Neural cell (in vitro differentiated cells): ENCODE data around the gene SPAG7.

Source experiments
- EZH2 ChIP-seq: fragments of 200-600, 300-800 bp; shearing (Covaris generic), sonication (generic); IDR thresholded peaks from 2 replicates; pipeline ENCODE4 v1.6.1; 2014; ENCODE audit warnings: antibody characterized with exemption, low read length, borderline replicate concordance, mild to moderate bottlenecking; ENCODE audit not compliant: insufficient read depth, poor library complexity, severe bottlenecking
- TF ChIP-seq, protein P1 (sequence below): IDR thresholded peaks from 2 replicates; pipeline ENCODE4 v1.6.1; 2012; ENCODE audit warnings: borderline replicate concordance

DNA sequence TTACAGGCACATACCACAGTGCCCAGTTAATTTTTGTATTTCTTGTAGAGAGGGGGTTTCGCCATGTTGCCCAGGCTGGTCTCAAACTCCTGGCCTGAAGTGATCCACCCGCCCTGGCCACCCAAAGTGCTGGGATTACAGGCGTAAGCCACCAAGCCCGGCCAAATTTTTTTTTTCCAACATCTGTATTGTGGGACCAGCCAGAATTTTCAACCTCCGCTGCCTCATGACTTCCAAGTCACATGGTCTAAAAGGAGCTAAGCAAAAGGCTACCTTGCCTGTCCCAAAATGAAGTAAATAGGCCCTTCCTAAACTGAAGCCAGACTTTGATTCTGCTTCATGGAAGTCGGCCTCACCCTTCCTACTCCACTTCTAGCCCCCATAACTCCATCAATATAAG is 4.2 kb upstream of the SPAG7 start:
- TF ChIP-seq, protein P1, sequence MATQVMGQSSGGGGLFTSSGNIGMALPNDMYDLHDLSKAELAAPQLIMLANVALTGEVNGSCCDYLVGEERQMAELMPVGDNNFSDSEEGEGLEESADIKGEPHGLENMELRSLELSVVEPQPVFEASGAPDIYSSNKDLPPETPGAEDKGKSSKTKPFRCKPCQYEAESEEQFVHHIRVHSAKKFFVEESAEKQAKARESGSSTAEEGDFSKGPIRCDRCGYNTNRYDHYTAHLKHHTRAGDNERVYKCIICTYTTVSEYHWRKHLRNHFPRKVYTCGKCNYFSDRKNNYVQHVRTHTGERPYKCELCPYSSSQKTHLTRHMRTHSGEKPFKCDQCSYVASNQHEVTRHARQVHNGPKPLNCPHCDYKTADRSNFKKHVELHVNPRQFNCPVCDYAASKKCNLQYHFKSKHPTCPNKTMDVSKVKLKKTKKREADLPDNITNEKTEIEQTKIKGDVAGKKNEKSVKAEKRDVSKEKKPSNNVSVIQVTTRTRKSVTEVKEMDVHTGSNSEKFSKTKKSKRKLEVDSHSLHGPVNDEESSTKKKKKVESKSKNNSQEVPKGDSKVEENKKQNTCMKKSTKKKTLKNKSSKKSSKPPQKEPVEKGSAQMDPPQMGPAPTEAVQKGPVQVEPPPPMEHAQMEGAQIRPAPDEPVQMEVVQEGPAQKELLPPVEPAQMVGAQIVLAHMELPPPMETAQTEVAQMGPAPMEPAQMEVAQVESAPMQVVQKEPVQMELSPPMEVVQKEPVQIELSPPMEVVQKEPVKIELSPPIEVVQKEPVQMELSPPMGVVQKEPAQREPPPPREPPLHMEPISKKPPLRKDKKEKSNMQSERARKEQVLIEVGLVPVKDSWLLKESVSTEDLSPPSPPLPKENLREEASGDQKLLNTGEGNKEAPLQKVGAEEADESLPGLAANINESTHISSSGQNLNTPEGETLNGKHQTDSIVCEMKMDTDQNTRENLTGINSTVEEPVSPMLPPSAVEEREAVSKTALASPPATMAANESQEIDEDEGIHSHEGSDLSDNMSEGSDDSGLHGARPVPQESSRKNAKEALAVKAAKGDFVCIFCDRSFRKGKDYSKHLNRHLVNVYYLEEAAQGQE: no peak
- no peak for TF ChIP-seq EZH2
